Neural cell (in vitro differentiated cells): ENCODE measurements around the gene TFPI.

Experiments
- CTCF ChIP-seq: fragments of 450-650 bp; IDR thresholded peaks from 2 replicates; pipeline ENCODE4 v1.5.1; 2014; ENCODE audit warnings: antibody characterized with exemption, mild to moderate bottlenecking, moderate library complexity; ENCODE audit not compliant: poor library complexity, severe bottlenecking
- EP300 ChIP-seq: fragments of 450-650 bp; conservative IDR thresholded peaks from 2 replicates; pipeline ENCODE4 v1.6.1; 2014; ENCODE audit warnings: antibody characterized with exemption, mild to moderate bottlenecking, moderate library complexity; ENCODE audit not compliant: poor library complexity, severe bottlenecking
- EZH2 ChIP-seq: fragments of 200-600, 300-800 bp; shearing (Covaris generic), sonication (generic); IDR thresholded peaks from 2 replicates; pipeline ENCODE4 v1.6.1; 2014; ENCODE audit warnings: antibody characterized with exemption, low read length, borderline replicate concordance, mild to moderate bottlenecking; ENCODE audit not compliant: insufficient read depth, poor library complexity, severe bottlenecking
- POLR2AphosphoS5 ChIP-seq: IDR thresholded peaks from 2 replicates; pipeline ENCODE4 v1.6.1; 2012

- TF ChIP-seq CTCF (no peak), EZH2 (no peak), EP300 (no peak), POLR2AphosphoS5 (no peak)
Observed at GRCh38 chr2:187446711-187447110, 107.5 kb downstream of the TFPI start.
